B cell (primary cell): Measurements from ENCODE around the gene ZG16.

Experiments used
- EZH2 ChIP-seq: IDR thresholded peaks from 2 replicates; pipeline ENCODE4 v1.6.1; 2012; ENCODE audit warnings: borderline replicate concordance, low read depth, mild to moderate bottlenecking, moderate library complexity, low read length; ENCODE audit not compliant: insufficient read depth, poor library complexity, severe bottlenecking
- TF ChIP-seq, protein P1 (sequence below): fragments of 200-600 bp; IDR thresholded peaks from one replicate; pipeline ENCODE4 v1.8.0; 2022; ENCODE audit warnings: antibody characterized with exemption, mild to moderate bottlenecking

DNA sequence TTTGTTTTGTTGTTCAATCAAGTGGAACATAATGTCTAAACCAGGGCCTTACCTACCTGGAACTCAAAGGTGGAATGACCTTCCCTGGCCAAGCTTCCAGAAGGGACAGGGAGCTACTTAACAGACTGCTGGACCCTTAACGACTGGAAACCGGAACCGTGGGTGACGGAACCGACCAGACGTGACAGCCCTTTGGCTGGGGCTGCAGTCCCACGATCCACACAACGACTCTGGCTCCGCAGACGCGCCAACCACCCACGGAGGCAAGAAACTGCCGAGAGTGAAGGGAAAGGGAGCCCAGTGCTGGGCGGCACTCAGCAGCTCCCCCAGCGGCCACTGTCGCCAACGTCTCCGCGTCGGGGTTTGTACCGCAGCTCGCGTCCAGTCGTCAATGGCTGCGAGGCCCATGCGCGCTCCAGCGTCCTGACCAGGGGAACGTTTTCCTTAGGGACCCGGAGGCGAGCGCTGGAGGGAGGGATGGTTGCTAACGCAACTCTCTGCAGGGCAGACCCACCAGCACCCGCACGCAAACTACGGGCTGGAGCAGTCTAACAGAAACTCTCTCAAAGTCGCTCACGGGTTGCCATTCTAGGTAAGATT is 6.9 kb downstream of the ZG16 start:
- TF ChIP-seq, protein P1, sequence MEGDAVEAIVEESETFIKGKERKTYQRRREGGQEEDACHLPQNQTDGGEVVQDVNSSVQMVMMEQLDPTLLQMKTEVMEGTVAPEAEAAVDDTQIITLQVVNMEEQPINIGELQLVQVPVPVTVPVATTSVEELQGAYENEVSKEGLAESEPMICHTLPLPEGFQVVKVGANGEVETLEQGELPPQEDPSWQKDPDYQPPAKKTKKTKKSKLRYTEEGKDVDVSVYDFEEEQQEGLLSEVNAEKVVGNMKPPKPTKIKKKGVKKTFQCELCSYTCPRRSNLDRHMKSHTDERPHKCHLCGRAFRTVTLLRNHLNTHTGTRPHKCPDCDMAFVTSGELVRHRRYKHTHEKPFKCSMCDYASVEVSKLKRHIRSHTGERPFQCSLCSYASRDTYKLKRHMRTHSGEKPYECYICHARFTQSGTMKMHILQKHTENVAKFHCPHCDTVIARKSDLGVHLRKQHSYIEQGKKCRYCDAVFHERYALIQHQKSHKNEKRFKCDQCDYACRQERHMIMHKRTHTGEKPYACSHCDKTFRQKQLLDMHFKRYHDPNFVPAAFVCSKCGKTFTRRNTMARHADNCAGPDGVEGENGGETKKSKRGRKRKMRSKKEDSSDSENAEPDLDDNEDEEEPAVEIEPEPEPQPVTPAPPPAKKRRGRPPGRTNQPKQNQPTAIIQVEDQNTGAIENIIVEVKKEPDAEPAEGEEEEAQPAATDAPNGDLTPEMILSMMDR, result peak; percentile 81
- TF ChIP-seq EZH2, result no peak
